KMS-11 (cell line): ENCODE results near the gene MEGF11.

Experiments
- H2AFZ ChIP-seq: fragments of 200-600 bp; sonication (generic); 2 replicates; pipeline ENCODE4 v1.6.1; 2016; ENCODE audit warnings: antibody characterized with exemption, mixed run types, low read depth
- H3K27ac ChIP-seq: fragments of 200-600 bp; sonication (generic); 2 replicates; pipeline ENCODE4 v1.6.1; 2016; ENCODE audit warnings: mild to moderate bottlenecking, mixed run types
- H3K27me3 ChIP-seq: fragments of 200-600 bp; sonication (generic); 2 replicates; pipeline ENCODE4 v1.6.1; 2017; ENCODE audit warnings: mild to moderate bottlenecking, low read depth, mixed run types, moderate library complexity; ENCODE audit not compliant: insufficient read depth
- H3K36me3 ChIP-seq: fragments of 200-600 bp; sonication (generic); 2 replicates; pipeline ENCODE4 v1.6.1; 2017; ENCODE audit warnings: mild to moderate bottlenecking, mixed run types; ENCODE audit not compliant: insufficient read depth
- H3K4me1 ChIP-seq: fragments of 200-600 bp; sonication (generic); 2 replicates; pipeline ENCODE4 v1.6.1; 2016; ENCODE audit warnings: mild to moderate bottlenecking, low read depth, mixed run types; ENCODE audit not compliant: poor library complexity, severe bottlenecking
- H3K4me2 ChIP-seq: fragments of 200-600 bp; sonication (generic); 2 replicates; pipeline ENCODE4 v1.7.0; 2016; ENCODE audit warnings: mild to moderate bottlenecking, mixed run types
- H3K4me3 ChIP-seq: fragments of 200-600 bp; sonication (generic); IDR thresholded peaks from 2 replicates; pipeline ENCODE4 v1.6.1; 2017; ENCODE audit warnings: low read depth, low read length, mixed read lengths; ENCODE audit not compliant: insufficient read depth
- H3K79me2 ChIP-seq: fragments of 200-600 bp; sonication (generic); 2 replicates; pipeline ENCODE4 v1.6.1; 2016; ENCODE audit warnings: low read depth, mixed run types; ENCODE audit not compliant: insufficient read depth
- H3K9ac ChIP-seq: fragments of 200-600 bp; sonication (generic); 2 replicates; pipeline ENCODE4 v1.6.1; 2016; ENCODE audit warnings: mild to moderate bottlenecking, mixed run types
- H4K20me1 ChIP-seq: fragments of 200-600 bp; sonication (generic); 2 replicates; pipeline ENCODE4 v1.6.1; 2016; ENCODE audit warnings: mild to moderate bottlenecking, mixed run types; ENCODE audit not compliant: insufficient read depth
- CTCF ChIP-seq: fragments of 200-600 bp; sonication (generic); conservative IDR thresholded peaks from 2 replicates; pipeline ENCODE4 v1.6.1; 2017; ENCODE audit warnings: low read depth, mild to moderate bottlenecking, antibody characterized with exemption, low read length, moderate library complexity, mixed read lengths

MEGF11 gene

GRCh38 chr15:66288093-66288492, 34.5 kb upstream of the MEGF11 start:
- H3K36me3 ChIP-seq = no peaks in the 10 kb centered on the region
- H3K27ac ChIP-seq = no peak overlapping the region
- H3K4me1 ChIP-seq = peaks cover 23% of the 10 kb centered on the region
- TF ChIP-seq CTCF = no peak
- H3K4me2 ChIP-seq = no peak overlapping the region
- no peak overlapping the region for H3K9ac ChIP-seq
- H4K20me1 ChIP-seq = no peaks in the 10 kb centered on the region
- H3K4me3 ChIP-seq = no peak overlapping the region
- H2AFZ ChIP-seq = no peak overlapping the region
- no peaks in the 10 kb centered on the region for H3K79me2 ChIP-seq
- no peaks in the 10 kb centered on the region for H3K27me3 ChIP-seq

GRCh38 chr15:66287461-66288057, 34.0 kb upstream of the MEGF11 start:
- no peak overlapping the region for H3K9ac ChIP-seq
- H2AFZ ChIP-seq = no peak overlapping the region
- peaks cover 22% of the 10 kb centered on the region for H3K4me1 ChIP-seq
- no peaks in the 10 kb centered on the region for H3K79me2 ChIP-seq
- no peak overlapping the region for H3K27ac ChIP-seq
- H3K36me3 ChIP-seq = no peaks in the 10 kb centered on the region
- peak; percentile 82 for TF ChIP-seq CTCF
- H3K4me2 ChIP-seq = no peak overlapping the region
- no peak overlapping the region for H3K4me3 ChIP-seq
- H3K27me3 ChIP-seq = no peaks in the 10 kb centered on the region
- no peaks in the 10 kb centered on the region for H4K20me1 ChIP-seq

- Histone ChIP-seq H3K4me2 (no peak overlapping the region), H2AFZ (no peak overlapping the region), H4K20me1 (no peaks in the 10 kb centered on the region), H3K27me3 (no peaks in the 10 kb centered on the region), H3K27ac (no peak overlapping the region), H3K4me3 (no peak overlapping the region), H3K79me2 (no peaks in the 10 kb centered on the region), H3K9ac (no peak overlapping the region), H3K36me3 (no peaks in the 10 kb centered on the region), H3K4me1 (peaks cover 10% of the 10 kb centered on the region)
- no peak for TF ChIP-seq CTCF
Observed at GRCh38 chr15:66285533-66286280, 32.2 kb upstream of the MEGF11 start.

- H2AFZ ChIP-seq = no peak overlapping the region
Observed at GRCh38 chr15:66284271-66284670, 30.7 kb upstream of the MEGF11 start.

More at GRCh38 chr15:66284271-66284670, 30.7 kb upstream of the MEGF11 start:
- no peak for TF ChIP-seq CTCF
- Histone ChIP-seq H4K20me1 (no peaks in the 10 kb centered on the region), H3K4me1 (peaks cover 10% of the 10 kb centered on the region), H3K27ac (no peak overlapping the region), H3K4me2 (no peak overlapping the region), H3K36me3 (no peaks in the 10 kb centered on the region), H3K4me3 (no peak overlapping the region), H3K27me3 (no peaks in the 10 kb centered on the region), H3K9ac (no peak overlapping the region), H3K79me2 (no peaks in the 10 kb centered on the region)
